ENCODE results near the gene SNTA1. TPM values are rescaled to one million over a fixed set of nuclear protein-coding genes. Genes with fewer than 3 reads are reported as not detected.

The SNTA1 gene
- total and polyA plus RNA-seq, 7 donors = 36.6 to 196 (median 139) TPM

- no peak overlapping the region for H3K27ac ChIP-seq
- ATAC-seq (peak in 1 of 4 donors; percentile 17), DNase-seq (no peak)
- no peaks in the 10 kb centered on the region for H3K9me3 ChIP-seq
- peaks cover 7 to 95% of the 10 kb centered on the region in 2 donors for H3K36me3 ChIP-seq (ENCODE audit: insufficient read depth in 1 of 2, low read depth in 1 of 2)
- H3K4me3 ChIP-seq = no peak overlapping the region
- no peaks in the 10 kb centered on the region for H3K27me3 ChIP-seq (ENCODE audit: insufficient read depth in 3 of 3, low read length in 2 of 3)
- 91 to 93% (median 93%) methylated on average over 15 of the region's 15 CpGs for WGBS, 3 donors
- H3K4me1 ChIP-seq = no peaks in the 10 kb centered on the region
- intact Hi-C loops (cut with DNase I) = loop anchor here in 1 of 2 donors (5.0 kb wide), 1 partner anchor 37 kb away; no protein-coding TSS in a partner anchor
- TF ChIP-seq CTCF (IDR thresholded peaks at IDR 0.05) = no peak
Observed at GRCh38 chr20:33410081-33410742, 33.4 kb downstream of the SNTA1 start.

DNA sequence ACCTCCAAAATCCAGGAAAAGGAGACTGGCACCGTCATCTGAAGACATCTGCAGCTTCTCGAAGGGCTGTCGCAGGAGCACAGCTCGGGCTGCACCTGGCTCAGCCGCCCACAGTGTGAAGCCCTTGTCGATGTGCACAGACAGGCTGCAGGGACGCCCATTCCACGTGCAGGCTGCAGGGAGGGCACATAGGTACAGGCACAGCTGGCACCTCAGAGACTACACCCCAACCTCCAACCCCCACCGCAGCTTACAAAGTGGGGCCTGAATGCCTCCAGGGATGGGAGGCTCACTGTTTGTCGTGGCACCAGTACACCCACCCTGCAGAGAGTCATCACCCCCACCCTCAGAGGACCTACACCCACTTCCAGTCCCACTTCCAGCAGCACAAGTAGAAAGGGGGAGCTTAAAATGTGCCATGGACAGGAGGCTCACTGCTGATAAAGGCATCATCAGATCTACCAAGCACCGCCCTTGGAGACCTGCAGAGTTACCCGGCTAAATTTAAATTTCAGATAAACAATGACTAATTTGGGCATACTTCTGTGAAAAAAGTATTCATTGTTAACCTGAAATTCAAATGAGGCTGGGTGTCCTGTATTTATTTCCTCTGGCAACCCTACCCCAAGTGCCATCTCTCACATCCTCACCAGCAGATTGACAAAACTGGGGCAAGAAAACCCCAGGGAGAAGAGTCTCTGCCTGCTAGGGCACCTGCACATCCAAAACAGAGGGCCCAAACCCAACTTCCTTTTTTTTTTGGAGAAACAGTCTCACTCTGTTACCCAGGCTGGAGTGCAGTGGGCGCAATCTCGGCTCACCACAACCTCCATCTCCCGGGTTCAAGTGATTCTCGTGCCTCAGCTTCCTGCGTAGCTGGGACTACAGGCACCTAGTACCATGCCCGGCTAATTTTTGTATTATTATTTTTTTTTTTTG, 34.6 kb downstream of the SNTA1 start:
- no peak for DNase-seq
- Histone ChIP-seq H3K27me3 (ENCODE audit: insufficient read depth in 3 of 3, low read length in 2 of 3) (no peaks in the 10 kb centered on the region), H3K36me3 (ENCODE audit: insufficient read depth in 1 of 2, low read depth in 1 of 2) (peaks cover 7 to 83% of the 10 kb centered on the region in 2 donors), H3K27ac (no peak overlapping the region), H3K4me3 (no peak overlapping the region), H3K9me3 (no peaks in the 10 kb centered on the region), H3K4me1 (no peaks in the 10 kb centered on the region)
- no peak for TF ChIP-seq CTCF (IDR thresholded peaks at IDR 0.05)
- intact Hi-C loops (cut with DNase I) = no loop called here
- no peak for ATAC-seq
- 84 to 87% (median 84%) methylated on average over 18 of the region's 18 CpGs for WGBS, 3 donors

- DNase-seq = no peak
- no peaks in the 10 kb centered on the region for H3K4me1 ChIP-seq
- no peak for TF ChIP-seq CTCF (IDR thresholded peaks at IDR 0.05)
- H3K9me3 ChIP-seq = no peaks in the 10 kb centered on the region
- ATAC-seq = no peak
- no peak overlapping the region for H3K4me3 ChIP-seq
- intact Hi-C loops (cut with DNase I) = no loop called here
- H3K27ac ChIP-seq = no peak overlapping the region
- H3K36me3 ChIP-seq (ENCODE audit: insufficient read depth in 1 of 2, low read depth in 1 of 2) = peaks cover 7 to 76% of the 10 kb centered on the region in 2 donors
- WGBS, 3 donors = 87 to 95% (median 91%) methylated on average over 10 to 12 of the region's 12 CpGs
- no peaks in the 10 kb centered on the region for H3K27me3 ChIP-seq (ENCODE audit: insufficient read depth in 3 of 3, low read length in 2 of 3)
Observed at GRCh38 chr20:33408313-33408712, 35.2 kb downstream of the SNTA1 start.

GRCh38 chr20:33407796-33408195, 35.8 kb downstream of the SNTA1 start:
- intact Hi-C loops (cut with DNase I) = no loop called here
- Histone ChIP-seq H3K27me3 (ENCODE audit: insufficient read depth in 3 of 3, low read length in 2 of 3) (no peaks in the 10 kb centered on the region), H3K9me3 (no peaks in the 10 kb centered on the region), H3K4me3 (no peak overlapping the region), H3K27ac (no peak overlapping the region), H3K36me3 (ENCODE audit: insufficient read depth in 1 of 2, low read depth in 1 of 2) (peaks cover 7 to 71% of the 10 kb centered on the region in 2 donors), H3K4me1 (no peaks in the 10 kb centered on the region)
- TF ChIP-seq CTCF (IDR thresholded peaks at IDR 0.05) = no peak
- no peak for ATAC-seq
- DNase-seq = no peak
- WGBS, 3 donors = 43 to 60% (median 54%) methylated on average over 4 of the region's 4 CpGs
